GM23248 (cell line): ENCODE measurements around the gene RRAS2. TPM values are rescaled to one million over a fixed set of nuclear protein-coding genes. Genes with fewer than 3 reads are reported as not detected.
A peak's percentile ranks its signal among the peaks of the same experiment; 100 is the strongest.

ENCODE experiments used
- DNase-seq: peaks from one replicate; pipeline ENCODE4 v3.0.0-alpha.2; 2015
- H2AFZ ChIP-seq: fragments of 200-600 bp; sonication (generic); 2 replicates; pipeline ENCODE4 v1.6.1; 2016; ENCODE audit warnings: antibody characterized with exemption
- H3F3A ChIP-seq: fragments of 200-600 bp; sonication (generic); 2 replicates; pipeline ENCODE4 v1.6.1; 2016; ENCODE audit warnings: mild to moderate bottlenecking, antibody characterized with exemption, mixed run types; ENCODE audit not compliant: insufficient read depth
- H3K27ac ChIP-seq: fragments of 200-600 bp; sonication (generic); 2 replicates; pipeline ENCODE4 v1.5.1; 2016; ENCODE audit warnings: mild to moderate bottlenecking
- H3K27me3 ChIP-seq: fragments of 200-600 bp; sonication (generic); replicated peaks from 2 replicates; pipeline ENCODE4 v1.6.1; 2016; ENCODE audit warnings: mild to moderate bottlenecking; ENCODE audit not compliant: insufficient read depth
- H3K36me3 ChIP-seq: fragments of 200-600 bp; sonication (generic); 2 replicates; pipeline ENCODE4 v1.6.1; 2016; ENCODE audit warnings: low read depth, mild to moderate bottlenecking
- H3K4me1 ChIP-seq: fragments of 200-600 bp; sonication (generic); 2 replicates; pipeline ENCODE4 v1.6.1; 2016; ENCODE audit warnings: mild to moderate bottlenecking; ENCODE audit not compliant: insufficient read depth
- H3K4me2 ChIP-seq: fragments of 200-600 bp; sonication (generic); one replicate; pipeline ENCODE4 v1.6.1; 2016; ENCODE audit warnings: mild to moderate bottlenecking; ENCODE audit not compliant: unreplicated experiment
- H3K4me3 ChIP-seq: fragments of 200-600 bp; sonication (generic); 2 replicates; pipeline ENCODE4 v1.5.1; 2016; ENCODE audit warnings: mild to moderate bottlenecking
- H3K79me2 ChIP-seq: fragments of 200-600 bp; sonication (generic); 2 replicates; pipeline ENCODE4 v1.6.1; 2016; ENCODE audit warnings: mild to moderate bottlenecking; ENCODE audit not compliant: insufficient read depth
- H3K9ac ChIP-seq: fragments of 200-600 bp; sonication (generic); 2 replicates; pipeline ENCODE4 v1.6.1; 2016; ENCODE audit warnings: mild to moderate bottlenecking
- H3K9me2 ChIP-seq: fragments of 200-600 bp; sonication (generic); 2 replicates; pipeline ENCODE4 v1.6.1; 2016; ENCODE audit warnings: mixed run types, mild to moderate bottlenecking, moderate library complexity; ENCODE audit not compliant: insufficient read depth
- H3K9me3 ChIP-seq: fragments of 200-600 bp; sonication (generic); one replicate; pipeline ENCODE4 v1.6.1; 2017; ENCODE audit warnings: low read depth
- H4K20me1 ChIP-seq: fragments of 200-600 bp; sonication (generic); 2 replicates; pipeline ENCODE4 v1.6.0; 2016; ENCODE audit not compliant: insufficient read depth
- EZH2 ChIP-seq: fragments of 200-600 bp; sonication (generic); IDR thresholded peaks from 2 replicates; pipeline ENCODE4 v1.6.1; 2018; ENCODE audit warnings: antibody characterized with exemption, mild to moderate bottlenecking; ENCODE audit not compliant: insufficient read depth, poor library complexity, severe bottlenecking
- EZH2phosphoT487 ChIP-seq: fragments of 200-600 bp; sonication (generic); IDR thresholded peaks from 2 replicates; pipeline ENCODE4 v1.6.1; 2018; ENCODE audit warnings: antibody characterized with exemption, moderate library complexity, mild to moderate bottlenecking, low read depth; ENCODE audit not compliant: insufficient read depth
- WGBS, 2 experiments: methylation state at CpG; one replicate each; pipeline ENCODE4 v1.1.6; 2015 to 2017; ENCODE audit warnings: low lambda C conversion rate in 2 of 2, low coverage in 1 of 2; ENCODE audit errors: missing lambda C conversion rate in 2 of 2; 5-methylcytosine and 5-hydroxymethylcytosine counted together
- in situ Hi-C: fragments of 300-500 bp; cut with MboI; formaldehyde crosslinking; loops from 2 replicates; pipeline ENCODE4 v1.15.0; 2020
- polyA plus RNA-seq: library from polyadenylated mRNA; unstranded; fragments of >200 nt; fragmentation: Nextera tagmentation; extraction: Ambion mirVana; gene quantifications from 2 replicates; pipeline ENCODE4 v1.2.1, GENCODE V29; 2016
- total RNA-seq: library from RNA; depleted of rRNA; stranded (reverse); fragments of >200 nt; shearing (Covaris generic); gene quantifications from 2 replicates; pipeline ENCODE4 v1.2.3, GENCODE V29; 2014

Gene RRAS2
- total and polyA plus RNA-seq, 2 experiments from 2014 or later: 268 to 382 TPM

DNA sequence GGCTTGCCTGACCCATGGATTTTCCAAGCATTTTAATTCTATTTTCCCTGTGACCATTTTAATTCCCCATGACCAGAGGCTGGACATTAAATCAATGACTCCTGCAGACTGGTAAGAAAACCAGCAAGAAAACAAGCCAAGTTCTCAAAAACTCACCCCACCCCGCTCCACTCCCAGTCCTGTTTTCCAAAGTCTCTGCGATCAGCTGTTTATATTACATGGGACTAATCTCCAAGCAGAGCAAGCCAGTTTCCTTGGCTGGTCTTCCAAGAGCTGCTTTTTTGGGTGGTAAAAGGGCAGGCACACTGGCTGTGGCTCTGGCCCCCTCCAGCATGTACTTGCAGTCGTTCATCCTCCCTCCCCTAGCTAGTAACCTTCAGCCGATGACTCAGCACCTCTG, 97.9 kb downstream of the RRAS2 start:
- in situ Hi-C loops: no loop called here
- no peak overlapping the region for H3K9ac ChIP-seq
- peaks cover 17% of the 10 kb centered on the region for H3K36me3 ChIP-seq
- H3K4me2 ChIP-seq: no peak overlapping the region
- no peaks in the 10 kb centered on the region for H3K27me3 ChIP-seq
- no peak overlapping the region for H3K27ac ChIP-seq
- 20 to 22% methylated on average over 4 of the region's 4 CpGs for WGBS, 2 experiments
- no peaks in the 10 kb centered on the region for H3K9me3 ChIP-seq
- peaks cover 10% of the 10 kb centered on the region; the same call in 1 of the 2 replicates for H3K4me1 ChIP-seq
- no peak for DNase-seq
- TF ChIP-seq EZH2phosphoT487 (no peak), EZH2 (no peak)
- no peaks in the 10 kb centered on the region for H3K79me2 ChIP-seq
- no peaks in the 10 kb centered on the region for H3K9me2 ChIP-seq
- no peak overlapping the region for H3K4me3 ChIP-seq
- no peak overlapping the region for H2AFZ ChIP-seq
- peaks cover 87% of the 10 kb centered on the region for H3F3A ChIP-seq
- H4K20me1 ChIP-seq: no peaks in the 10 kb centered on the region

DNA sequence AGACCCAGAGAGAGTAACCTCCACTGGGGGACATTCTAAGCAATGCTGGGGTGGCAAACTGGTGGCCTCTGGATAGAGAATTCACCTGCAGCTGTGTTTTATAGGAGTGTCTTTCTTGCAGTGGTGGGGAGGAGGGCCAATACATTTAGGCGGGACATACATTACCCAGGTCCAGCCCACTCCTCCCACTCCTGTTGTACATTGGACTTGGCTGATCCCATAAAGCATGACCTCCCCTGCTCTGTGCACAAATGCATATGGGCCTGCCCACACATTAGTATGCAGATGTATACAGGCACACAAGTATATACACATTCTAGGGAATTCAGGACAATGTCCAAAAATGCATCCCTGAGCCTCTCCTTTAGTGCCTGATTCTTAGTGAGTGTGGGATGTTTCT, 99.1 kb downstream of the RRAS2 start:
- peaks cover 87% of the 10 kb centered on the region for H3F3A ChIP-seq
- H3K27me3 ChIP-seq: no peaks in the 10 kb centered on the region
- H3K27ac ChIP-seq: no peak overlapping the region
- H4K20me1 ChIP-seq: no peaks in the 10 kb centered on the region
- TF ChIP-seq EZH2 (no peak), EZH2phosphoT487 (no peak)
- no peaks in the 10 kb centered on the region for H3K9me3 ChIP-seq
- H3K4me3 ChIP-seq: no peak overlapping the region
- no peak for DNase-seq
- in situ Hi-C loops: no loop called here
- no peak overlapping the region for H3K4me2 ChIP-seq
- H3K79me2 ChIP-seq: no peaks in the 10 kb centered on the region
- H2AFZ ChIP-seq: no peak overlapping the region
- H3K9me2 ChIP-seq: no peaks in the 10 kb centered on the region
- H3K9ac ChIP-seq: no peak overlapping the region
- H3K4me1 ChIP-seq: peaks cover 10% of the 10 kb centered on the region; the same call in 1 of the 2 replicates
- 96 to 100% methylated on average over 1 of the region's 1 CpG for WGBS, 2 experiments
- H3K36me3 ChIP-seq: peaks cover 6% of the 10 kb centered on the region

DNA sequence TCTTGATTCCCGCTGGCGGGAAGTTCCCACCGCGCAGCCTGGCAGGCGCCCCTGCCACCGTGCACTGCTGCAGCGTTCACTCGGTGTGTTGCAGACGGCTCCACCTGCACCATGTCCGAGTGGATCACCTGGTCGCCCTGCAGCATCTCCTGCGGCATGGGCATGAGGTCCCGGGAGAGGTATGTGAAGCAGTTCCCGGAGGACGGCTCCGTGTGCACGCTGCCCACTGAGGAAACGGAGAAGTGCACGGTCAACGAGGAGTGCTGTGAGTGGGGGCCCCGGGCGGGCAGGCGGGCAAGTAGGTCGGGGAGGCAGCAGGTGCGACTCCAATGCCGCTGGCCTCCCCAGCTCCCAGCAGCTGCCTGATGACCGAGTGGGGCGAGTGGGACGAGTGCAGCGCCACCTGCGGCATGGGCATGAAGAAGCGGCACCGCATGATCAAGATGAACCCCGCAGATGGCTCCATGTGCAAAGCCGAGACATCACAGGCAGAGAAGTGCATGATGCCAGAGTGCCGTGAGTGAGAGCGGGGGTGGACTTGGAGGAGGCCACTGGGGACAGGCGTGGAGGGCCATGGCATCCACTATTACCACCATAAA, 99.7 kb downstream of the RRAS2 start:
- H2AFZ ChIP-seq: no peak overlapping the region
- WGBS, 2 experiments: 85 to 86% methylated on average over 36 to 38 of the region's 38 CpGs
- peaks cover 10% of the 10 kb centered on the region; the same call in 1 of the 2 replicates for H3K4me1 ChIP-seq
- no peaks in the 10 kb centered on the region for H3K27me3 ChIP-seq
- no peaks in the 10 kb centered on the region for H3K9me2 ChIP-seq
- H3K79me2 ChIP-seq: no peaks in the 10 kb centered on the region
- H3F3A ChIP-seq: peaks cover 83% of the 10 kb centered on the region
- H3K9ac ChIP-seq: no peak overlapping the region
- H3K9me3 ChIP-seq: no peaks in the 10 kb centered on the region
- no peak overlapping the region for H3K4me3 ChIP-seq
- no peak overlapping the region for H3K27ac ChIP-seq
- no peaks in the 10 kb centered on the region; the same call in 1 of the 2 replicates for H3K36me3 ChIP-seq
- no peak for DNase-seq
- H3K4me2 ChIP-seq: no peak overlapping the region
- no peaks in the 10 kb centered on the region for H4K20me1 ChIP-seq
- TF ChIP-seq EZH2phosphoT487 (no peak), EZH2 (no peak)
- in situ Hi-C loops: no loop called here

DNA sequence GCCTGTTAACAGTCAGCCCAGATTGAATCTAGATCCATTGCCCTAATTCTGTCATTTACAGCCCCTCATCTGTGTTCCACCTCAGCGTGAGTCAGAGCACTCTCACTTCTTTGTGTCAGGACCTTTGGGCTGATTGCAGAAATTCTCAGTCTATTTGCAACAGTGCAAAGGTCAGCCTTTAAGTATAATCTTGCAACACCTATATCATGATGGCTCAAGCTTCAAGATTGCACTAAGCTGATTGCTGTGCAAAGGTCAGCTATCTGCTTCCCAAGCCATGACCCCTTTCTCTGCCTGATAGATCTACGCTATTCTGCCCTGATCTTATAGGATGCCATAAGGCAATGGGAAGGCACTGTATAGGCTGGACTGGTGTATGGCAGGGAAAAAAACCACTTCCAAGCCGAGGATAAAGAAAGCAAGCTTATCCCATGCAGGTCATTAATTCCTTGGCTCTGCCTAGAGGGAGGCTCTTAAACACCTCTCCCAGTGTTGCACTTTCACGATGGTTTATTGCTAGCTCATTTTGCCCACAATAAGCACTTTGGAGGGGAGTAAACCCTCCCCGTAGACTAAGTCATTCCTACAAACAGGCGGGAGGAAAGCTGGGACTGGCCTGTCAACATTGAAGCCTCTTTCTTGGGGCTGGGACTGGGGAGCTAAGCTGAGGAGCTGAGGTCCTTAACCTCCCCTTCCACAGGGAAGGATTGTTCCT, 100.6 kb downstream of the RRAS2 start:
- in situ Hi-C loops: no loop called here
- no peaks in the 10 kb centered on the region for H3K9me3 ChIP-seq
- WGBS, 2 experiments: 81 to 83% methylated on average over 6 of the region's 6 CpGs

More for the DNA sequence above, 100.6 kb downstream of the RRAS2 start:
- H3K79me2 ChIP-seq: no peaks in the 10 kb centered on the region
- H3K4me2 ChIP-seq: no peak overlapping the region
- no peak overlapping the region for H3K9ac ChIP-seq
- H2AFZ ChIP-seq: no peak overlapping the region
- peak; percentile 62 for DNase-seq
- H3F3A ChIP-seq: peaks cover 74% of the 10 kb centered on the region
- no peaks in the 10 kb centered on the region for H3K9me2 ChIP-seq
- no peaks in the 10 kb centered on the region for H4K20me1 ChIP-seq
- TF ChIP-seq EZH2phosphoT487 (no peak), EZH2 (no peak)
- H3K27me3 ChIP-seq: no peaks in the 10 kb centered on the region
- peaks cover 10% of the 10 kb centered on the region; the same call in 1 of the 2 replicates for H3K4me1 ChIP-seq
- H3K36me3 ChIP-seq: no peaks in the 10 kb centered on the region; the same call in 1 of the 2 replicates
- H3K4me3 ChIP-seq: no peak overlapping the region
- no peak overlapping the region for H3K27ac ChIP-seq
